ENCODE results near the gene FLNC. TPM values are rescaled to one million over a fixed set of nuclear protein-coding genes. Genes with fewer than 3 reads are reported as not detected.

FLNC gene
- total RNA-seq, 1 donor from 2014 or later = 16.2 TPM

- no peak for DNase-seq (ENCODE audit: low spot score)
Observed at GRCh38 chr7:128800567-128800966, 29.6 kb upstream of the FLNC start.

GRCh38 chr7:128801003-128801402 lies 29.2 kb upstream of the FLNC start:
- DNase-seq (ENCODE audit: low spot score) = peak; percentile 30

DNA sequence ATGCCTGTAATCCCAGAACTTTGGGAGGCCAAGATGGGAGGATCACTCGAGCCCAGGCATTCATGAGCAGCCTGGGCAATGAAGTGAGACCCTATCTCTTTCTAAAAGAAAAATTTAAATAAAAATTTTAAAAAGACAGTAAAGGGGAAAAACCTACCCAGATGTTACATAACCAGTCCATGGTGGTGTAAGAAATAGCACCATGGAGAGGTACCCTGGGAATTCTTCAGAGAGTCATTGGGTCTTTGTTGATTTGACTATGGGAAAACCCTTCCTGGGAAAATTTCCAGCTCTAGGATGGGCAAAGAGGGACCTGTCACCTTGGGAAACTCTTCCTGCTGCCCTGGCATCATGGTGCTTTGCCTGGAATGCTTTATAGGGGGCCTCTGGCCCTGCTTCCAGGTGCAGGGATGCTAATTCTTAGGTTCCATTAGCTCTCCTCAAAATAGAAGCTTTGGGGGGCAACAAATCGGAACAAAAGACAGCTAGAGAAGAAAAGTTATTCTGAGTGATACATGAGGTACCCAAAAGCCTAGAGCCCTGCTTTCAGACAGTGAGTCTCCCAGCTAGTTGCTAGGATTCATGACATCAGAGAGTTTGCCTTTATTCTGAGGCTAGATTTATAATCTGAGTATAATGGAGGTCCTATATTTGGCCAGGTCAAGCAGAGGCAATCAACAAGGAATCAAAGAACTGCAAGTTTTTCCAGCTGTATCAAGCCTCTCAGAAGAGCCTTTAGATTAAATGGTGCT lies 28.4 kb upstream of the FLNC start:
- DNase-seq (ENCODE audit: low spot score) = peak; percentile 18

- no peak for DNase-seq (ENCODE audit: low spot score)
Observed at GRCh38 chr7:128804484-128804883, 25.7 kb upstream of the FLNC start.

DNA sequence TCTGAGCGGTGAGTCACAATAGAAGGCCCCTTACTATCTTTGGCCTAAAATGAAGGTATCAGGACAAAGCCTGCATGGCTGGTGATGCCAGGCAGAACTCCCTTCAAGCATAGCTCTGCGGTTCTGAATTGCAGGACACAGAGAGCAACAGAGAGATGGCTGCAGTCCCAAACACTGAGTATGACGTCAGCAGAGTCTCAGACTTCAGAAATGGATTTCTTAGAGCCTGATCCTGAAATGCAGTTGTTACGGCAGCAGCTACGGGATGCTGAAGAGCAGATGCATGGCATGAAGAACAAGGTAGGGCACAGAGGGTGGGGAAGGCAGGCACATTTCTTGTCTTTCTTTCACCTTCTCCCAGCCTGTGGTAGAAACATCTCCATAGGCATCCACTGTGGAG lies 25.0 kb upstream of the FLNC start:
- DNase-seq (ENCODE audit: low spot score) = no peak

- no peak for DNase-seq (ENCODE audit: low spot score)
Observed at GRCh38 chr7:128807191-128807590, 23.0 kb upstream of the FLNC start.

- DNase-seq (ENCODE audit: low spot score) = no peak
Observed at GRCh38 chr7:128809363-128809762, 20.8 kb upstream of the FLNC start.

DNA sequence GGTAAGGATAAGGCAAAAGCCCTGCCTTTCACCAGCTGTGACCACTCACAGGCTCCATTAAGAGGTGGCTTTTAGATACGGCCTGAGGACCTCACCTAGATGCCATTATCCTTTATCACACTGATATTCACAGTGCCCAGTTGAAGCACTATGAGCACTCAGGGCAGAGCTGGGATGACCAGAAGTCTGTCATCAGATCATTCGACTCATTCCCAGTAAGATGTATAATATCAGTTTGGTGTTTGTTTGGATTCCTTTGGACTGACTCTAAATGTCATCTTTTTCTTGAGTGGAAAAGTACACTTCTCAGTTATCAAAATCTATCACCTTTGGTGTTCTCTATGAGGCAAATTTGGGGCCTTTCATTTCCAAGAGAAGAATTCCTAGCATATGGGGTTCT lies 19.7 kb upstream of the FLNC start:
- no peak for DNase-seq (ENCODE audit: low spot score)

DNA sequence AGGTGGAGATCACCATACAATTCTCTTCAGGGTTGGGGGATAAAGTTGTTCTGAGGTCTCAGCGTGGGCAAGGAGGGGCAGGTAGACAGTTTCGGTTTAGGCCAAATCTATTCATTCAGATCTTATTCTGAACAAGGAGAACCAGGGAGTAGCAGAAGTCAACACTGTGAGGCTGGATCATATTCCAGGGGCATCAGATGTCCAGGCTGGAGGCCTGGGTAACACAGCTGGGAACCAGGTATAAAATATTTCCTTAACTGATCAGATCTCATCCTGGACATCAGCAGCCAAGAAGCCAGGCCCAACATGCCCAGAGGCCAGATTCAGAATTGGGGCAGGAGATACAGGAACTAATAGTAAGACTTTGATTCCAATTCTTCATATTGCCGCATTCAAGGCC lies 19.2 kb upstream of the FLNC start:
- no peak for DNase-seq (ENCODE audit: low spot score)

DNA sequence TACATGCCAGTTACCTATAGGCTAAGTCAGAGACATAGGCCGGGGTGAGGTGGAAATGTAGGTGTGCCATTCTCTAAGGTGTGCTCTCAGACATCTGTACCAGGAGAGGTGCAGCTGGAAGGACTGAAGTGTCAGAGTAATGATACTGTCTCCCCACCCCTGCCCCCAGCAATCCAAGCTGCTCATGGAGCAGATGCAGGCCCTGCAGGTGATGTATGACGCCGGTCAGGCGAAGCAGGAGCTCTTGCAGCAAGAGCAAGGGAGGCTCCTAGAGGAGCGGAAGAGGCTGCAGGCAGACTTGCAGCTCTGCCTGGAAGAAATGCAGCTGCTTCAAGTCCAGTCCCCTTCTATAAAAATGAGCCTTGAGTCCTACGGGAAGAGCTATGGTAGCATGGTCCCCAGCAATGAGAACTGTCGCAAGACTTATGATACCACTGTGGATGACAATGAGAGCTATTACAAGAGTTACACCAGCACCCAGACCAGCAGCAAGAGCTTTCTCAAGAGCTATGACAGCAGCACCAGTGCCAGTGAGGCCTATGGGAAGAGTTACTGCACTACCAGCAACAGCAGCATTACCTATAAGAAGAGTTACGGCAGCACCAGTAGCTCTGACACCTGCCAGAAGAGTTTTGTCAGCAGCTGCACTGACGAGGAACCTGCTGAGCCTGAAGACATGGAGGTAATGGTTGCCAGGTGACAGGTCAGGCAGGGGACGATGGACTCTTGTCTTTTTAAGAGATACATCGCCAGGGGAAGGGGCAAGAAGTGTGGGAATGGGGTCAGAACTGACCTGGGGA lies 18.4 kb upstream of the FLNC start:
- DNase-seq (ENCODE audit: low spot score) = no peak

DNA sequence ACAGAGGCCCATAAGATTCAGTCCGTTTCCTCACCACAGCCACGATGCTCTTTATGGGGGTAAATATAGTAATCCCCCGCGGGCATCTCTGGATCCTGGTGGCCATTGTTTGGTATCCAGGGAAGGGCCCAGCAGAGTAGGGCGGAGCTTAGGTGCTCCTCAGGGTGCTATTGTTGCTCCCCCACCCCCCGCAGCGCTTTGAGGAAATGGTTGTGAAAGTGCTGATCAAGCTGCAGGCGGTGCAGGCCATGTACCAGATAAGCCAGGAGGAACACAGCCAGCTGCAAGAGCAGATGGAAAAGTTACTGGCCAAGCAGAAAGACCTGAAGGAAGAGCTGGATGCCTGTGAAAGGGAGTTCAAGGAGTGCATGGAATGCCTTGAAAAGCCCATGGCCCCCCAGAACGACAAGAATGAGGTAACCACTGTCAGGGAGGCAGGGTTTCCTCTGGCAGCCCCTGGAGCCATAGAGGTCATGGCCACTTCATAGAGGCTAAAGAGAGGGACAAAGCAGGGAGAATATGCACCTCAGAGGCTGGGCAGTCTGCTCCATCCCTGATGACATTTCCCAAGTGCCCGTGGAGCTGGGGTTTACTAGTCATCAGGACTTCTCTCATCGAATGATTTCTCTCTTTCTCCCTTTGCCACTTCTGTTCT lies 17.6 kb upstream of the FLNC start:
- no peak for DNase-seq (ENCODE audit: low spot score)

- no peak for DNase-seq (ENCODE audit: low spot score)
Observed at GRCh38 chr7:128814499-128814898, 15.7 kb upstream of the FLNC start.

- no peak for DNase-seq (ENCODE audit: low spot score)
Observed at GRCh38 chr7:128815289-128815942, 14.8 kb upstream of the FLNC start.

GRCh38 chr7:128818694-128819093 lies 11.5 kb upstream of the FLNC start:
- DNase-seq (ENCODE audit: low spot score) = no peak

GRCh38 chr7:128821724-128822123 lies 8.5 kb upstream of the FLNC start:
- no peak for DNase-seq (ENCODE audit: low spot score)

- DNase-seq (ENCODE audit: low spot score) = no peak
Observed at GRCh38 chr7:128826512-128826911, 3.7 kb upstream of the FLNC start.

DNA sequence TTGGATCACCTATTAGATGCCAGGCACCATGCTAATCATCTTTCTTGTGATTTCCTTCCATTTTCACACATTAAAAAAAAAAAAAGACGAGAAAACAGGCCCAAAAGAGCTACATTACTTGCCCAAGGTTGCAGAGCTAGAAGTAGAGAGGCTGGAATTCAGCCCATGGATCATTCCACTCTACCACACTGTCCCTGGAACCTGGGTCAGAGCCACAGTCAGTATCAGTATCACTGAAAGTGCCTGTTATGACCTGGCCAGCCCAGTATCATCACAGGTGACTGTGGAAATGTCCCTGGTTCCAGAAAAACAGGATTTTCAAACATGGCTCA lies 3.3 kb upstream of the FLNC start:
- no peak for DNase-seq (ENCODE audit: low spot score)

DNA sequence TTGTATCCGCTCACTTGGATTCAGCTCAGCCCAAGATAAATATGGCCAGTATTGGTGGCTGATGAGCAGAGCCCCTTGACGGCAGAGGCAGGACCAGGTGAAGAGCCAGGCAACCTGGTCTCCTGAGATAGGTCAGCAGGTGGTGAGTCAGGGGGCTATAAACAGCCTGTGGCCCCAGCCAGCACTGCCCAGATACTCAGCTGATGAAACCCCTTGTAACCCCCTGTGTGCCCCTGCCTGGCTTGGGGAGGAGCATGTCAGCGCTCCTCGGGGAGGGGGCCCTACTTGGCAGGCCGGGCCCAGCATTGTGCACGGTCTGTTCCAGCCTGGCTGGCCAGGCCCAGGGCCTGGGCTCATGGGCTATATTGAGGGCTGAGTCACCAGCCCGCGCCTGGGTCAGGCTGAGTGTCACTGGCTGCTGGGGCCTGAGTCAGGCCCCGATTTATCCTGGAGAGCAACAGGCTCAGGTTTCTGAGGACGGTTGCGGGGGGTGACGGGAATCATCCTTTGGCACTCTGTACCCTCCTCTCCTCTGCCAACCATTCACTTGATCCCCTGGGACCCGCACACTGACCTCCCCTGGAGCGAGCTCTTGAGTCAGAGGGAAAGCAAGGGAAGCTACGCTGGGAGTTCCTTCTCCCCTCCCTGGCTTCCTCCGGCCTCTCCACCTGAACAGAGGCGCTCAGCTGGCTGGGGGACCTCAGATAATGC lies 2.8 kb upstream of the FLNC start:
- no peak for DNase-seq (ENCODE audit: low spot score)

DNA sequence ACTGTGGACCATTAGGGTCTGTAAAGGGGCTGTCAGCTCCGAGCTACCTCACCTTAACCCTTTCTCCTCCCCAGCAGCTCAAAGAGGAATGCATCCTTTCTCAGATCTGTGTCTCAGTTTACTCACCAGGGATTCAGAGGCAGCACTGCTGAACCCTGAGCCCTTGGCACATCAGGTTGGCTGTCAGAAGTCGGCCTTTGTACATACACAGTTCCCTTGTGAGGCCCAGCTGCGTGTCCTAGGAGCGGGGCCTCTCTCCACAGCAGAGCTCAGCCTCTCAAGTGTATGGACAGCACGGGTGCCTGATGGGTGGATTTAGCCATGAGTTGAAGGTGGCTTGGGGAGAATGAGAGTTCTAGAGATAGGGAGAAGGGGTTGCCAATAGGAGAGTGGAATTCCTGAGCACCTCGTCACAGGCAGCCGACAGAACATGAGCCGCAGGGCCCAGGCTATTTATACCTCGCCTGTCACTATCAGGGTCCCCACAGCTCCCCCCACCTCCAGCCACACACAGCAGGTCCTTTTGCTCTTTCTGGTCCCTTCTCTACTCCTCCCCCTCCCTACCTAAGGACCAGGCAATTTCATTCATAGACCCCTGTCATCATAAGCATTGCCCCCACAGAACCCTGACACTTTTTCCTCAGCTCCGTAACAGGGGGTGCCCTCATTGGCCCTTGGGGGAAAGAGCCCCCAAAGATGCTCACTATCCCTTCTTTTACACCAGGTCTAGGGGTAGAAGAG lies 2.1 kb upstream of the FLNC start:
- DNase-seq (ENCODE audit: low spot score) = no peak

DNA sequence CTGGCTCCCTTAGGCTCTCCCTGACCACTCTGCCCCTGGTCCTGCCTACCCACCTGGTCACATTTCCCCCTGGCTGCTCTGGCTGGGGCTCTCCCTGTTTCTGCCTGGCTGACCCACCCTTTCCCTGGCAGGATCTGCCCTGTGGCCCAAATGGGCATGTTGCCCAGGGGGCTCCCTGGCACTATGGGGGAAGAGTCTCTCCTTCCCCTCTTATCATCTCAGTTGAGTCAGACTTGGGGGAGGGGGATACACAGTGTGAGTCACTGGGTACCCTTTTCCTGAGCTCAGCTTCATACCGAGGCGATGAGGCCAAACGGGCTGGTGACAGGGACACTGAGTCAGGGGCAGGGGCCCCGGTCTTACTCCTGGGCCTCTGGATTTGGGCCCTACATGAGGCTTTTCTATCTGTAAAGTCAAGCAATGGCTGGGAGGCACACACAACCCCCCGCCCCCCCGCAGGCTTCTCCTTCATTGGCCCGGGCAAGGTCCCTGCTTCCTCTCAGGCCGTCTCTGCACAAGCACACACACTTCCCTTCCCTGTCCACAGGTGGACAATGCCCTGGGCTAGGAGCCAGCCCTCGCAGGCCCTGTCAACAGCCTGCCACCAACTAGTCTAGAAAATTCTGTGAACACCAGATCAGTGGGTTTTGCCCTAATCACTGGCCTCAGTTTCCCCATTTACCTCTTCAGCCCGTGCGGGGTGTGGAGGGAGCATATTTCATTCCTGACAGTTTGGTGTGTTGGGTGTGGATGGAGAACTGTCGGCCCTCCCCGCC lies 627 bp upstream of the FLNC start:
- DNase-seq (ENCODE audit: low spot score) = peak; percentile 80

Data from mesenteric fat pad (tissue), 1 donor.